Loucy (cell line): ENCODE results near the gene OR2AJ1.

Source experiments
- EZH2phosphoT487 ChIP-seq: fragments of 200-600 bp; IDR thresholded peaks from 2 replicates; pipeline ENCODE4 v1.6.1; 2018; ENCODE audit warnings: antibody characterized with exemption, mild to moderate bottlenecking, moderate library complexity, borderline replicate concordance
- TF ChIP-seq, protein P1 (sequence below): fragments of 200-600 bp; sonication (generic); conservative IDR thresholded peaks from 2 replicates; pipeline ENCODE4 v1.5.1; 2014; ENCODE audit warnings: mild to moderate bottlenecking, antibody characterized with exemption, low read length

DNA sequence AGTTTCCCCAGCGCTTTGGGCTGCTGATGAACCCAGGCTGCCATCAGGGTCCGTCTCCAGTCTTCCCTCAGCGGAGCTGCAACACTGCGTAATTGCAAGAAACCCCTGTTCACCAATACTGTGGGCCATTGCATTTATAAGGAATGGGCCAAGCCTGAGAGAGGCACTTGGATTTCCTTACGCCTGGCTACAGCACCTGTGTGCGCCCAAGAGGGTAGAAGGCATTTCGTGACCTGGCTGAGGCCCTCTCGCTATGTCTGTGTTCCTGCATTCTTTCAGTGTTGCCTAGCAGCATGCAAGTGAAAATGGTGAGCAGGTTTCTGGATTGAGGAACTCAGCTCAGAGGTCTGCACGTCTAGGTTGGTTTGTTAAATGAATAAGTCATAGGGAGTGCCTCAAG is 41.3 kb upstream of the OR2AJ1 start:
- TF ChIP-seq, protein P1, sequence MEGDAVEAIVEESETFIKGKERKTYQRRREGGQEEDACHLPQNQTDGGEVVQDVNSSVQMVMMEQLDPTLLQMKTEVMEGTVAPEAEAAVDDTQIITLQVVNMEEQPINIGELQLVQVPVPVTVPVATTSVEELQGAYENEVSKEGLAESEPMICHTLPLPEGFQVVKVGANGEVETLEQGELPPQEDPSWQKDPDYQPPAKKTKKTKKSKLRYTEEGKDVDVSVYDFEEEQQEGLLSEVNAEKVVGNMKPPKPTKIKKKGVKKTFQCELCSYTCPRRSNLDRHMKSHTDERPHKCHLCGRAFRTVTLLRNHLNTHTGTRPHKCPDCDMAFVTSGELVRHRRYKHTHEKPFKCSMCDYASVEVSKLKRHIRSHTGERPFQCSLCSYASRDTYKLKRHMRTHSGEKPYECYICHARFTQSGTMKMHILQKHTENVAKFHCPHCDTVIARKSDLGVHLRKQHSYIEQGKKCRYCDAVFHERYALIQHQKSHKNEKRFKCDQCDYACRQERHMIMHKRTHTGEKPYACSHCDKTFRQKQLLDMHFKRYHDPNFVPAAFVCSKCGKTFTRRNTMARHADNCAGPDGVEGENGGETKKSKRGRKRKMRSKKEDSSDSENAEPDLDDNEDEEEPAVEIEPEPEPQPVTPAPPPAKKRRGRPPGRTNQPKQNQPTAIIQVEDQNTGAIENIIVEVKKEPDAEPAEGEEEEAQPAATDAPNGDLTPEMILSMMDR: no peak
- TF ChIP-seq EZH2phosphoT487: no peak
